ENCODE data around the gene STK4.
A peak's percentile ranks its signal among the peaks of the same experiment; 100 is the strongest.

STK4 gene

DNA sequence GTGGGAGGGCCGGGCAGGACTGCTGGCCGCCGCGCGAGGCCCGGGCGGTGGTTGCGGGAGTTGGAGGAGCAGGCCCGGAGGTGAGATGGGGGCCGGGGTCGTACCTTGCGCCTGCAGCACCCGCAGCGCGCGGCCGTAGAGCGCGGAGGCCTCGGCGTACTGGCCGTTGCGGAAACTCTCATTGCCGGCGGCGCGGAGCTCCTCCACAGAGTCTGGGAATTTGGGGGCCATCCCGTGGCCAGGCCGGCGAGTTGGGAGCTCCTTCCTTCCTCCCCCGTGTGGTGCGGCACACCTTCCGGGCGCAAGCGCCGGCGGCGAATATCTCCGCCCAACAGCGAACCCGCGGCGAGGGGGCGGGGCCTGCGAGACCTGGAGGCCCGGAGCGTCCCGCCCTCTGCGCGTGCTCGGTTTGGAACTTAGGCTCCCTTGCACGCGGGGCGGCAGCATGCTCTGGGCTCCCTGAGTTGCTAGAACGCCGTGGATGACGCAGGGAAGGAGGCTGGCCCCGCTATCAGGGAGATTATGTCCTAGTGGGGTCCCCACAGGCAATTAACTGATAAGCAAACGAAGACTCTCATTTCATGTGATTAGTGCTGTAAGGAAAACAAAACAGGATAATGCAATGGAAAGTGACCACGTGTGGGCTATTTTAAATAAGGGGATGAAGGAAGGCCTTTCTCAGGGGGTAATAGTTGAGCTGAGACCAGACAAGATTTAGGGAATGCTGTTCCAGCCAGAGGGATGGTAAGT is 6.0 kb upstream of the STK4 start, which contains the start of gene TOMM34:
TOMM34 (minus strand) TSS at position 295 of the 750 bp plus-strand sequence; CDS start at position 231, 64 bp downstream.
- no peak for TF ChIP-seq CTCF (IDR thresholded peaks at IDR 0.05)
- no peak for TF ChIP-seq ZFX (IDR thresholded peaks at IDR 0.05; ENCODE audit: borderline replicate concordance)
- H3K27ac ChIP-seq, result peak within 1 kb of the TSS; percentile 50

DNA sequence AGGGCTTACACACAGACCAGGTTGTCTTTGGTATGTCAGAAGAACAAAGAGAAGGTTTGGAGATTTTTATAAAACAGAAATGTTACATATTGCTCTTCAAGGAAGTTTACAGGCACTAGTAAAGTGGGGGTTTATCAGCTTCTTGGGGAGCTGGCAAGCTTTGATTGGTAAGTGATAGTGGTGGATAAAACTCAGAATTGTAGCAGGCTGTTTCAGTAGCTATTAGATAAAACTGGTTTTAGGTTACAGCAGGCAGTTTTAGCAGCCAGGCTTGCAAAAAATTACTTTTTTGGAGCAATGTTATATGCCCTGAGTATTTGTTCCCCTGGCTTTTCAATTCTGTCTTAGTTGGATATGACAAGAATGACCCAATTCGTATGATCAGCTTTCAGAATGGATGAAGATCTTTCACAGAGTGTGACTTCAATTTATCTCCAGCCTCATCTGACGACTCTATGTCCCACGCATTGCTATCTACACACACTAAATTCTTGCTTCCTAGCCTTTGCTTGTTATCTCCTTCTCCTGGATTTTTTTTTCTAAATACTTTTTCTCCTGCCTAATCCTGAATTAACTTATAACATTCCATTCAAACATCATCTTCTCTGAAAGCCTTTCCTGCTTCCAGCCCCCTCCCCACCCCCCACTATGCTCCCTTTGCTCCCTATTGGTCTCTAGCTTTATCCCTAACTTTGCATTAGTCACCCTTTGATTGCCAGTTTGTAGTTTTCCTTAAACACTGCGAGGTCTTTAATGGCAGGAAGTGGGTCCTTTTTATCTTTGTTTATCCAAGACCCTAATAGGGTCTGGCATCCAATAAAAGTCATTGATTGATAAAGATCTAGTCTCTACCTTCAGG is 5.1 kb upstream of the STK4 start:
- H3K27ac ChIP-seq, result peak overlapping the region; percentile 50; the same call in 1 of the 2 replicates
- TF ChIP-seq ZFX (IDR thresholded peaks at IDR 0.05; ENCODE audit: borderline replicate concordance) (no peak), CTCF (IDR thresholded peaks at IDR 0.05) (no peak)

- no peak for TF ChIP-seq ZFX (IDR thresholded peaks at IDR 0.05; ENCODE audit: borderline replicate concordance)
- TF ChIP-seq CTCF (IDR thresholded peaks at IDR 0.05), result no peak
- H3K27ac ChIP-seq, result no peak overlapping the region
Measured at GRCh38 chr20:44961870-44962267, 4.4 kb upstream of the STK4 start.

DNA sequence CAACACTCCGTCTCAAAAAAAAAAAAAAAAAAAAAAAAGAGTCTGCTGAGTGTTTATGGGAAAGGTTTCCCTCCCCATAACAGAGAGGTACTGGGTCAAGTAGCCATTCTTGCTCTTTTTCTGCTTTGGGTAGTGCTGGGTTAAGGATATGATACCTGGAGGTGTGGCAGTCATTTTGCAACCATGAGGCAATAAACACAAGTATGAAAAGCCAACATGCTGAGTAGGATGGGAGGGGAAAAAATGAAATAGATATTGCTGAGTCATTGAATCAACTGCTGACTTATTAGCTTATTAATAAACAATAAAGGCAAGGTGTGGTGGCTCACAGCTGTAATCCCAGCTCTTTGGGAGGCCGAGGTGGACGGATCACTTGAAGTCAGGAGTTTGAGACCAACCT is 3.8 kb upstream of the STK4 start:
- H3K27ac ChIP-seq, result no peak overlapping the region
- TF ChIP-seq CTCF (IDR thresholded peaks at IDR 0.05) (no peak), ZFX (IDR thresholded peaks at IDR 0.05; ENCODE audit: borderline replicate concordance) (no peak)

DNA sequence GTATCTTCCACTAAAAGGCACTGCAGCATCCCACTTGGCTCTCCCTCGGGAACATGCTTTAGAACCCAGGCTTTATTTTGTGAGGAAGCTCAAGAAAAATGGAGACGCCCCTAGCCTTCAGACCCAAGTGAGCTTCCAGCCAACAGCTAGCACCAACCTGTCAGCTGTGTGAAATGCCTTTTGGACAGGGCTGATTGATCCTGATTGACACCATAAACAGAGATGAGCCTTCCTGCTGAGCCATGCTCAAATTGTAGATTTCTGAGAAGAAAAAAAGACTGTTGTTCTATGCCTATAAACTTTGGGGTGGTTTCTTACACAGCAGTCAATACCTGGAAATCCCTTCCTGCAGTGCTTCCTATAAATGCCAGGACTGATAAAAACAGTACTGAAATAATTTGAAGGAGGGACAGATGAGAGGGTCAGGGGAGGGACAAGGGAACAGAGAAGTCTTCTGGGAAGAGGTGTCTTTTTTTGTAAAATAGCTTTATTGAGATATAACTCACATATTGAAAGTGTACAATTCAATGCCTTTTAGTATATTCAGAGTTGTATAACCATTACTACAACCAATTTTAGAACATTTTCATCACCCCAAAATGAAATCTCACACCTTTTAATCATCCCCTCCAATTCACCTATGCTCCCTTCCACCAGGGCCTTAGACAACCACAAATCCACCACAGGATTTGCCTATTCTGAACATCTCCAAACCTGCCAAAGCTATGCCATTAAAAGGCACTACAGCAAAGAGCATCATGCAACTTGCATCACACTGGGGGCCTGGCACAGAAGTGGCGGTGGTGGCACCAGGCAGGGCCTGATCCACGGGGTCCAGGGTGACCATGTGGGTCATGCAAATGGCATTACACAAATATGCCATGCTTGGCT is 2.7 kb upstream of the STK4 start:
- no peak for TF ChIP-seq ZFX (IDR thresholded peaks at IDR 0.05; ENCODE audit: borderline replicate concordance)
- no peak overlapping the region for H3K27ac ChIP-seq

GRCh38 chr20:44965651-44966029 is 672 bp upstream of the STK4 start:
- no peak for TF ChIP-seq ZFX (IDR thresholded peaks at IDR 0.05; ENCODE audit: borderline replicate concordance)
- no peak for TF ChIP-seq CTCF (IDR thresholded peaks at IDR 0.05)
- H3K27ac ChIP-seq, result peak overlapping the region; percentile 78

DNA sequence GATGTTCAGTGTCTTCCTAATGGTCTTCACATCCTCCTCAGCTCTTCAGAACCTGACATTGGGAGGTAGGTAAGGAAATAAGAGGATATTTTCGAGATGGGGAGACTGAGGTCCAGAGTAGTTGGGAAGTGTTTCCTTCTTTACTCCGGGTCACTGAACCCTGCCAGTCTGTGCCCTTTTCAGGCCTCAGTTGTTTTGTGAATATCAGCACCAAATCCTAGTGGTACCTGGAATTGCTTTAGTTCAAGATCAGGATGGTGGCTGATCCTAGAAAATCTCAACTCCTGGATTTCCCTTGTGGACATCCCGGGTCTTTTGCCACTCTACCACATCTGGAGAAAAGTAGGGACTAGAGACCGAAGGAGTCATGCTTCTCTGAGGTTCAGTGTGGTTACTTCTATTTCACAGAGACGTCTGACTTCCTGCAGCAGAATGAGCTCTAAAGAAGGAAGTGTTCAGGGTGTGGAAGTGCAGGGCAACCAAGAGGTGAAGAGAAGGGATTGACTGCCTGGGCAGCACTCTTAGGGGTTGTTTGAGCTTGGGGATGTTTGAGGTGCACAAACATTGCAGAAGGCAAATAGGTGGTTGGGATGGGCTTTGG is 995 bp downstream of the STK4 start:
- no peak overlapping the region for H3K27ac ChIP-seq
- TF ChIP-seq ZFX (IDR thresholded peaks at IDR 0.05; ENCODE audit: borderline replicate concordance) (no peak), CTCF (IDR thresholded peaks at IDR 0.05) (no peak)
